ENCODE measurements around the gene GNG8. TPM values are rescaled to one million over a fixed set of nuclear protein-coding genes. Genes with fewer than 3 reads are reported as not detected.

The GNG8 gene
- polyA plus RNA-seq, 1 of the 3 experiments (the other 2 are of a cell fraction): not detected

DNA sequence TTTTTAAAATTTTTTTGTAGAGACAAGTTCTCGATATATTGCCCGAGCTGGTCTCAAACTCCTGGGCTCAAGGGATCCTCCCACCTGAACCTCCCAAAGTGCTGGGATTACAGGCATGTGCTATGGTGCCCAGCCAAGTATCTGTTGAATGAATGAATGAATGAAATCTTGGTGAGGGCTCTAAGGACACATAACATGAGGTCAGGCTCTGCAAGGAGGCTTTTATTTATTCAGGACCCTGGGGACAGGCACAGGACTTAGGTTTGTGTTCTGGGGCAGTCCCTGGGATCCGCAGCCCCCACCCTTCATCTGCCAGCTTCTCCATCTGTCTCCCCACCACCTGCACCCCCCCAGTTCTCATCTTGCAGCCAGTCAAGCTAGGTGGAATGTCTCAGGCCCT, 15.7 kb downstream of the GNG8 start:
- Histone ChIP-seq H3K36me3 (replicated peaks in 1 of 2; ENCODE audit: control insufficient read depth in 1 of 2, insufficient read depth in 2 of 2, low read length in 1 of 2) (no peaks in the 10 kb centered on the region), H3K27me3 (ENCODE audit: insufficient read depth) (no peaks in the 10 kb centered on the region), H2AFZ (ENCODE audit: low read depth) (no peak overlapping the region), H3K27ac (ENCODE audit: low read depth in 2 of 2, low read length in 1 of 2) (peak overlapping the region in 1 of 2 experiments; percentile 97; a peak in 2 of 4 replicates), H3K9me2 (no peaks in the 10 kb centered on the region), H3K4me3 (ENCODE audit: low read depth in 2 of 2, low read length in 1 of 2) (peak overlapping the region in 1 of 2 experiments; percentile 52; a peak in 1 of 4 replicates), H3K4me1 (ENCODE audit: control insufficient read depth in 1 of 2, insufficient read depth in 2 of 2, low read depth in 1 of 2, low read length in 1 of 2) (peaks cover 10 to 62% of the 10 kb centered on the region in 2 experiments), H3K79me2 (ENCODE audit: insufficient read depth) (no peaks in the 10 kb centered on the region), H4K20me1 (ENCODE audit: insufficient read depth) (no peaks in the 10 kb centered on the region), H3K9me3 (no peaks in the 10 kb centered on the region), H3F3A (replicated peaks; ENCODE audit: insufficient read depth) (peaks cover 13% of the 10 kb centered on the region), H3K4me2 (no peak overlapping the region), H3K9ac (no peak overlapping the region)
- 71% methylated on average over 3 of the region's 3 CpGs for WGBS (ENCODE audit: low lambda C conversion rate)
- TF ChIP-seq SIN3A (IDR thresholded peaks at IDR 0.05; ENCODE audit: borderline replicate concordance, low read depth, low read length): no peak
- TF ChIP-seq SMC3 (IDR thresholded peaks at IDR 0.05; ENCODE audit: low read depth, low read length): no peak
- no peak for TF ChIP-seq NRF1 (IDR thresholded peaks at IDR 0.05; ENCODE audit: low read depth, low read length)
- no peak for TF ChIP-seq TEAD4 (IDR thresholded peaks at IDR 0.05; ENCODE audit: borderline replicate concordance, insufficient read depth)
- TF ChIP-seq RXRA (IDR thresholded peaks at IDR 0.05; ENCODE audit: borderline replicate concordance, low read depth): no peak
- no peak for TF ChIP-seq TAF1 (IDR thresholded peaks at IDR 0.05; ENCODE audit: borderline replicate concordance, low read depth, low read length)
- no peak for TF ChIP-seq NFIC (IDR thresholded peaks at IDR 0.05; ENCODE audit: borderline replicate concordance)
- TF ChIP-seq, protein P1, sequence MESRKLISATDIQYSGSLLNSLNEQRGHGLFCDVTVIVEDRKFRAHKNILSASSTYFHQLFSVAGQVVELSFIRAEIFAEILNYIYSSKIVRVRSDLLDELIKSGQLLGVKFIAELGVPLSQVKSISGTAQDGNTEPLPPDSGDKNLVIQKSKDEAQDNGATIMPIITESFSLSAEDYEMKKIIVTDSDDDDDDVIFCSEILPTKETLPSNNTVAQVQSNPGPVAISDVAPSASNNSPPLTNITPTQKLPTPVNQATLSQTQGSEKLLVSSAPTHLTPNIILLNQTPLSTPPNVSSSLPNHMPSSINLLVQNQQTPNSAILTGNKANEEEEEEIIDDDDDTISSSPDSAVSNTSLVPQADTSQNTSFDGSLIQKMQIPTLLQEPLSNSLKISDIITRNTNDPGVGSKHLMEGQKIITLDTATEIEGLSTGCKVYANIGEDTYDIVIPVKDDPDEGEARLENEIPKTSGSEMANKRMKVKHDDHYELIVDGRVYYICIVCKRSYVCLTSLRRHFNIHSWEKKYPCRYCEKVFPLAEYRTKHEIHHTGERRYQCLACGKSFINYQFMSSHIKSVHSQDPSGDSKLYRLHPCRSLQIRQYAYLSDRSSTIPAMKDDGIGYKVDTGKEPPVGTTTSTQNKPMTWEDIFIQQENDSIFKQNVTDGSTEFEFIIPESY (IDR thresholded peaks at IDR 0.05; ENCODE audit: borderline replicate concordance, low read depth): no peak
- TF ChIP-seq FOXJ3 (CRISPR knock-in tag; IDR thresholded peaks at IDR 0.05): no peak
- TF ChIP-seq CHD2 (IDR thresholded peaks at IDR 0.05; ENCODE audit: low read length, partially characterized antibody): no peak
- TF ChIP-seq, protein P2, sequence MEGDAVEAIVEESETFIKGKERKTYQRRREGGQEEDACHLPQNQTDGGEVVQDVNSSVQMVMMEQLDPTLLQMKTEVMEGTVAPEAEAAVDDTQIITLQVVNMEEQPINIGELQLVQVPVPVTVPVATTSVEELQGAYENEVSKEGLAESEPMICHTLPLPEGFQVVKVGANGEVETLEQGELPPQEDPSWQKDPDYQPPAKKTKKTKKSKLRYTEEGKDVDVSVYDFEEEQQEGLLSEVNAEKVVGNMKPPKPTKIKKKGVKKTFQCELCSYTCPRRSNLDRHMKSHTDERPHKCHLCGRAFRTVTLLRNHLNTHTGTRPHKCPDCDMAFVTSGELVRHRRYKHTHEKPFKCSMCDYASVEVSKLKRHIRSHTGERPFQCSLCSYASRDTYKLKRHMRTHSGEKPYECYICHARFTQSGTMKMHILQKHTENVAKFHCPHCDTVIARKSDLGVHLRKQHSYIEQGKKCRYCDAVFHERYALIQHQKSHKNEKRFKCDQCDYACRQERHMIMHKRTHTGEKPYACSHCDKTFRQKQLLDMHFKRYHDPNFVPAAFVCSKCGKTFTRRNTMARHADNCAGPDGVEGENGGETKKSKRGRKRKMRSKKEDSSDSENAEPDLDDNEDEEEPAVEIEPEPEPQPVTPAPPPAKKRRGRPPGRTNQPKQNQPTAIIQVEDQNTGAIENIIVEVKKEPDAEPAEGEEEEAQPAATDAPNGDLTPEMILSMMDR (IDR thresholded peaks at IDR 0.05): no peak
- TF ChIP-seq JUND (IDR thresholded peaks at IDR 0.05): no peak
- no peak for TF ChIP-seq TCF12 (IDR thresholded peaks at IDR 0.05)
- TF ChIP-seq EP300 (IDR thresholded peaks at IDR 0.05; ENCODE audit: borderline replicate concordance in 1 of 2, low read depth in 1 of 2, low read length in 1 of 2): no peak
- TF ChIP-seq FOXM1 (IDR thresholded peaks at IDR 0.05; ENCODE audit: low read depth): no peak
- no peak for TF ChIP-seq YY1 (IDR thresholded peaks at IDR 0.05; ENCODE audit: low read depth)
- TF ChIP-seq MXI1 (IDR thresholded peaks at IDR 0.05; ENCODE audit: low read depth, low read length): no peak
- no peak for DNase-seq
- ChIA-PET CTCF (interaction anchor here (0.9 to 23.7 kb wide), 8 partner anchors 8 to 91 kb away, joined by 3 to 471 read pairs (median 4); partner anchors contain the start of genes CALM3 and DACT3), POLR2A (interaction anchor here (0.6 to 3.7 kb wide), 9 partner anchors 10 to 1099 kb away, joined by 3 to 100 read pairs (median 4); partner anchors contain the start of genes CALM3, DACT3, GNG8 and SLC1A5)
